Common myeloid progenitor, CD34-positive (primary cell): ENCODE data around the gene PPP1R7.

Experiments
- CTCF ChIA-PET: fragments of 350-600 bp; sonication (Branson Sonifier 250); formaldehyde crosslinking; loops from one replicate; lab custom pipeline; 2021; ENCODE audit warnings: antibody characterized with exemption; lab: Charles Lee
- POLR2A ChIA-PET: fragments of 350-600 bp; sonication (Branson Sonifier 250); formaldehyde crosslinking; loops from one replicate; lab custom pipeline; 2021; ENCODE audit warnings: antibody characterized with exemption; lab: Charles Lee
- DNase-seq, 3 donors: peaks; one replicate each; pipeline versions ENCODE4 v3.0.0 to v3.0.0-alpha.2; 2013
- H3K27ac ChIP-seq, 2 experiments: 1 replicate in 1 of 2; 2 replicates in 1 of 2; pipeline ENCODE4 v1.7.0; 2013; ENCODE audit warnings: inconsistent platforms in 2 of 2, low read length in 2 of 2, mild to moderate bottlenecking in 2 of 2, low read depth in 1 of 2, moderate library complexity in 1 of 2; ENCODE audit not compliant: severe bottlenecking in 2 of 2, insufficient read depth in 1 of 2, poor library complexity in 1 of 2
- H3K27me3 ChIP-seq, 5 experiments: replicated peaks in 2 of 5; 1 replicate in 3 of 5; 2 replicates in 2 of 5; pipeline versions ENCODE4 v1.6.1 to v1.7.0; 2013; ENCODE audit warnings: low read length in 4 of 5, mild to moderate bottlenecking in 2 of 5, moderate library complexity in 2 of 5, inconsistent platforms in 1 of 5; ENCODE audit not compliant: insufficient read depth in 5 of 5, control insufficient read depth in 4 of 5
- H3K36me3 ChIP-seq, 4 experiments: 1 replicate in 2 of 4; 2 replicates in 2 of 4; pipeline versions ENCODE4 v1.6.1 to v1.7.0; 2013; ENCODE audit warnings: low read length in 3 of 4, control low read depth in 1 of 4, mild to moderate bottlenecking in 1 of 4; ENCODE audit not compliant: control insufficient read depth in 4 of 4, insufficient read depth in 4 of 4
- H3K4me1 ChIP-seq, 4 experiments: 1 replicate in 3 of 4; 2 replicates in 1 of 4; pipeline versions ENCODE4 v1.6.1 to v1.7.1; 2013; ENCODE audit warnings: low read length in 3 of 4, mild to moderate bottlenecking in 3 of 4, control low read depth in 1 of 4, inconsistent platforms in 1 of 4, moderate library complexity in 1 of 4; ENCODE audit not compliant: control insufficient read depth in 4 of 4, insufficient read depth in 4 of 4; ENCODE audit errors: control extremely low read depth in 1 of 4
- H3K4me3 ChIP-seq, 7 experiments: 1 replicate in 4 of 7; 2 replicates in 3 of 7; pipeline versions ENCODE4 v1.5.1 to v1.7.0; 2013; ENCODE audit warnings: mild to moderate bottlenecking in 7 of 7, low read length in 6 of 7, moderate library complexity in 6 of 7, inconsistent platforms in 2 of 7, low read depth in 2 of 7, control low read depth in 1 of 7; ENCODE audit not compliant: insufficient read depth in 4 of 7, control insufficient read depth in 1 of 7; ENCODE audit errors: extremely low read depth in 1 of 7
- H3K9me3 ChIP-seq, 5 experiments: 1 replicate in 4 of 5; 2 replicates in 1 of 5; pipeline versions ENCODE4 v1.6.1 to v1.7.1; 2013; ENCODE audit warnings: low read length in 4 of 5, mild to moderate bottlenecking in 2 of 5, inconsistent platforms in 1 of 5, low read depth in 1 of 5, moderate library complexity in 1 of 5; ENCODE audit not compliant: control insufficient read depth in 4 of 5, insufficient read depth in 2 of 5; ENCODE audit errors: control extremely low read depth in 1 of 5
- WGBS: methylation state at CpG from one replicate; pipeline ENCODE4 v1.1.5; 2013; ENCODE audit not compliant: insufficient coverage; 5-methylcytosine and 5-hydroxymethylcytosine counted together

PPP1R7 gene

DNA sequence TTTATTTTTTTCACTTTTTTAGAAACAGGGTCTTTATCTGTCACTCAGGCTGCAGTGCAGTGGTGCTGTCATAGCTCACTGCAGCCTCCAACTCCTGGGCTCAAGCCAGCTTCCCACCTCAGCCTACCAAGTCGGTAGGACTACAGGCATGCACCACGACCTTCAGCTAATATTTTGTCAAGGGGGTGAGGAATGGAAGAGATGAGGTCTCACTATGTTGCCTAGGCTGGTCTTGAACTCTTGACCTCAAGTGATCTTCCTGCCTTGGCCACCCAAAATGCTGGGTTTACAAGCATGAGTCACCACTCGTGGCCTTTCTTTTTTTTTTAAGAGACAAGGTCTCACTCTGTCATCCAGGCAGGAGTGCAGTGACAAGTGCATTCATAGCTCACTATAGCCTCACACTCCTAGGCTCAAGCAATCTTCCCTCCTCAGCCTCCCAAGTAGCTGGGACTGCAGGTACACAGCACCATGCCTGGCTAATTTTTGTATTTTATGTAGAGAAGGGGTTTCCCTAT, 13.4 kb downstream of the PPP1R7 start:
- H3K27me3 ChIP-seq = no peaks in the 10 kb centered on the region

DNA sequence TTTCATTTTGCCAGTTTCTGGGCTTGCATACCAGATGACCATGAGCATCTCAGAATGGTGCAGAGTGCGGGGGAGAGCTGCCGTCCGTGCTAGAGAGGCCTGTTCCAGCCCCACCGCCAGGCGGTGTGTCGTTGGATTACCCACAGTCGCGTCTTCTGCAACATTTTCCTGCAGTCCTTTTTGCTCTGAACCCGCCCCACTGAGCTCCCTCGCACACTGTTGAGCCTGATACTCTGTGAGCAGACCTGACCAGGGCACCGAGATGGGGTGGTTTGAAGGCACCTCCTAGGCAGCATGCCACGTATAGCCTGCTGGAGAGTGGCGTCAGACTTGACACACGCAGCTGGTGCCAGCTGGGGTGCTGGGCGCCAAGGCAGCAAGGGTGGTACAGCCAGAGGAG, 18.1 kb downstream of the PPP1R7 start:
- peaks cover 2 to 20% (median 12%) of the 10 kb centered on the region in 5 experiments for H3K9me3 ChIP-seq
- no peak for DNase-seq
- no peaks in the 10 kb centered on the region for H3K4me1 ChIP-seq
- H3K27me3 ChIP-seq = no peaks in the 10 kb centered on the region
- H3K36me3 ChIP-seq = peaks cover 31 to 81% (median 59%) of the 10 kb centered on the region in 4 experiments
- H3K4me3 ChIP-seq = no peak overlapping the region
- CTCF ChIA-PET = interaction anchor here (1.3 kb wide), 1 partner anchor 317 kb away, joined by 3 read pairs; no protein-coding TSS in a partner anchor
- H3K27ac ChIP-seq = no peak overlapping the region
- POLR2A ChIA-PET = no interaction called here
- WGBS = 98% methylated on average over 12 of the region's 15 CpGs

More for the DNA sequence above, 13.4 kb downstream of the PPP1R7 start:
- 100% methylated on average over 1 of the region's 3 CpGs for WGBS
- H3K9me3 ChIP-seq = no peaks in the 10 kb centered on the region
- peaks cover 18 to 76% (median 57%) of the 10 kb centered on the region in 4 experiments for H3K36me3 ChIP-seq
- DNase-seq = no peak
- CTCF ChIA-PET = interaction anchor here (1.0 to 1.5 kb wide), 4 partner anchors 8 to 44 kb away, joined by 3 to 4 read pairs (median 3); partner anchors contain the start of gene PASK
- H3K4me3 ChIP-seq = no peak overlapping the region
- no peaks in the 10 kb centered on the region for H3K4me1 ChIP-seq
- POLR2A ChIA-PET = no interaction called here
- no peak overlapping the region for H3K27ac ChIP-seq

DNA sequence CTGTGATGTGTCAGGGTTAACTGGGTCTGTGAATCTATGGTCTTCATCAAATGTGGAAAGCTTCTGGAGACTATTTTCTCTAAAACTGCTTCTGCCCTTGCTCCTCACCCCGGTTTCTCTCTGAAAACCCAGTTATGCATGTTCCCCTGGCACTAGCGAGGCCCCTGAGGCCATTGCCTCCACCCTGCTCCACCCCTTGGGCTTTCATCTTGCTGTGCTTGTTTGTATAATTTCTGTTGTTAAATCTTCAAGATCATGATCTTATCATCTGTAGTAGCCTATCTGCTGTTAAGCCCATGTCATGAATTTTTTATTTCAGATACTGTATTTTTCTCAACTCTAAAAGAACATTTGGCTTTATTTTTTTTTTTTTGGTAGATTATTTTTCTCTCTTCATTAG, 23.3 kb downstream of the PPP1R7 start:
- Histone ChIP-seq H3K4me1 (no peaks in the 10 kb centered on the region), H3K9me3 (peaks cover 2 to 20% (median 12%) of the 10 kb centered on the region in 5 experiments), H3K4me3 (no peak overlapping the region), H3K36me3 (peaks cover 24 to 70% (median 36%) of the 10 kb centered on the region in 4 experiments), H3K27me3 (no peaks in the 10 kb centered on the region), H3K27ac (no peak overlapping the region)
- CTCF ChIA-PET = interaction anchor here (0.6 kb wide), 1 partner anchor 43 kb away, joined by 3 read pairs; no protein-coding TSS in a partner anchor
- DNase-seq = no peak
- POLR2A ChIA-PET = no interaction called here
- 67% methylated on average over 1 of the region's 2 CpGs for WGBS

DNA sequence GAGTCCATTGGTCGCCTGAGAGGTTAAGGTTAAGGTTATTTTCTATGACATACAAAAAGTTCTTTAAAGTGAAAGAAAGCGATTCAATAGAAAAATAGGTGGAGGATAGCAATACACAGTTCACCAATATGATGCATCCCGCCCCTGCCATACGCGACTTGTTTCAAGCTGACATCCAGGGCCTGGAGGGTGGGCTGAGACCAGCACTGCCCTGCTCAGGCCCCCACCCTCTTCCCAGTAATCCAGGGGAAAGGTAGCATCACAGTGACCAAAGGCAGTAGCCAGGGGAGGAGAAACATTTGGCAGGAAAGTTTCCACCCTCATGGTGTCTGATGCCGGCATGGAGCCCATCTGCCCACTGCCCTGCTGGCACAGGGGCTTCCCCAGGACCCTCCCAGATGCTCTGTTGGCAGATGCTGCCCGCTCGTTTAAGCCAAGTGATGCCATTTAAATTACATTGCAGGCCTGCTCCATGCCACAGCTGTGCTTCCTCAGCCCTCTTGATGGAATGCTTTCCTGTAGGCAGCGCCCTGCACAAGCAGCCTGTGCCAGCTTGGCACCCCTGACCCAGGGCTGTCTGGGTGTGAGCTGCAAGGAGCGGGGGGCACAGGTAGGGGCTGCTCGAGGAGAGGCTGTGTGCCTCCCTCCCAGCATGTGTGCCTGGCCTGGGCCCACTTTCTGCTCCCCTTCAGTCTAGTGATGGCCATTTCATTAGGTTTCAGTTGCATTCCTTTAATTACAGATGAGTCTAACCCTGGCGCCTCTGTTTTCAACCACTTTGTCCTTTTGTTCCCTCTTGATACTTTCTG, 27.5 kb downstream of the PPP1R7 start:
- CTCF ChIA-PET = no interaction called here

GRCh38 chr2:241178961-241179360, 28.7 kb downstream of the PPP1R7 start:
- no peak for DNase-seq
- Histone ChIP-seq H3K36me3 (peaks cover 6 to 54% (median 24%) of the 10 kb centered on the region in 4 experiments), H3K27ac (no peak overlapping the region), H3K4me3 (no peak overlapping the region), H3K4me1 (no peaks in the 10 kb centered on the region), H3K9me3 (no peaks in the 10 kb centered on the region), H3K27me3 (no peaks in the 10 kb centered on the region)
- ChIA-PET CTCF (interaction anchor here (0.6 kb wide), 1 partner anchor 19 kb away, joined by 3 read pairs; no protein-coding TSS in a partner anchor), POLR2A (no interaction called here)
- WGBS = 77% methylated on average over 4 of the region's 4 CpGs

More for the DNA sequence above, 27.5 kb downstream of the PPP1R7 start:
- H3K4me1 ChIP-seq = no peaks in the 10 kb centered on the region
- WGBS = 100% methylated on average over 11 of the region's 12 CpGs
- no peaks in the 10 kb centered on the region for H3K27me3 ChIP-seq
- H3K27ac ChIP-seq = no peak overlapping the region
- H3K36me3 ChIP-seq = peaks cover 4 to 55% (median 19%) of the 10 kb centered on the region in 4 experiments
- POLR2A ChIA-PET = no interaction called here
- H3K4me3 ChIP-seq = no peak overlapping the region
- H3K9me3 ChIP-seq = no peaks in the 10 kb centered on the region
- no peak for DNase-seq

DNA sequence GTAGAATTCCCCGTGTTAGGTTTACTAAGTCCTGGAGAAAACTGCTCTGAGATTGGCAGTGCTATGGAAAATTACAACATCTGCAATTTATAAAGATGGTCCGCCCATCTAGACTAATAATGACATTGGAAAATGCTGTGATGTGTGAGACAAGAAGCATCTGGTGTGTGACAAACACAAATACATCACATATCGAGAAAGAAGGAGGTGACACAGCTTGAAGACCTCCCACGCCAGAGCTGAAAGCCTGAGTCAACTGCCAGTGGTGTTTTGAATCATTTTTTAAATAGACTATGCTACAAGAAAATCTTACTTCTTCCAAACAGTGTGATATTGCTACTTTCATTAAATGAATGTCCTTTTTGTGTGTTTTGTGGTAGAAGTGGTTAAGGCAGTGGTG, 29.6 kb downstream of the PPP1R7 start:
- ChIA-PET CTCF (interaction anchor here (0.7 kb wide), 1 partner anchor 23 kb away, joined by 3 read pairs; no protein-coding TSS in a partner anchor), POLR2A (no interaction called here)
- peaks cover 6 to 47% (median 22%) of the 10 kb centered on the region in 4 experiments for H3K36me3 ChIP-seq
- WGBS = no CpG with 5 or more reads among the region's 4 CpGs
- H3K27ac ChIP-seq = no peak overlapping the region
- H3K4me1 ChIP-seq = no peaks in the 10 kb centered on the region
- H3K9me3 ChIP-seq = no peaks in the 10 kb centered on the region
- no peaks in the 10 kb centered on the region for H3K27me3 ChIP-seq
- no peak for DNase-seq
- H3K4me3 ChIP-seq = no peak overlapping the region

DNA sequence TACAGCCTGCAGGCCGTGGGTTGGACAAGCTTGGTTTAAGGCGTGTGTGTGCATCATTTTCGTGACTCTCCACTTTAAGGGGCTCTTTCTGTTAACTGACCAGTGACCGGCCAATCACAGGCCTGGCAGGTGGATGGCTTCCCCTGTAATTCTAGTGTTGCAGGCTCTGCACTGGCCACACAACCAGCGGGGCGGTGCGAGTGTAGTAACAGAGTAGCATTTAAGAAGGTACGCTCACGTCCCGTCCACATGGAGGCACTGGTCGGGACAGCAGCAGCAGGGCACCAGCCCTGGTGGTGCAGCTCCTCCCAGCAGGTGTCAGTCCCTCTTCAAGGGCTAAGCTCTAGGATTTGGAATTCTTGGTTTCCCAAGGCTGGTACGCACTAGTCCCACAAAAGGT, 30.2 kb downstream of the PPP1R7 start:
- Histone ChIP-seq H3K36me3 (peaks cover 5 to 41% (median 19%) of the 10 kb centered on the region in 4 experiments), H3K27me3 (no peaks in the 10 kb centered on the region), H3K9me3 (no peaks in the 10 kb centered on the region), H3K4me3 (no peak overlapping the region), H3K27ac (no peak overlapping the region), H3K4me1 (no peaks in the 10 kb centered on the region)
- POLR2A ChIA-PET = no interaction called here
- no peak for DNase-seq
- CTCF ChIA-PET = interaction anchor here (0.7 to 0.8 kb wide), 2 partner anchors 20 to 23 kb away, joined by 3 read pairs; no protein-coding TSS in a partner anchor
- 96% methylated on average over 12 of the region's 12 CpGs for WGBS
